Adipocyte (in vitro differentiated cells): ENCODE measurements around the gene USP16.
A peak's percentile ranks its signal among the peaks of the same experiment; 100 is the strongest.
"Not testable (repeated sequence)": the region's sequence is repeated elsewhere in the genome, so short reads cannot be mapped to it uniquely, and the experiment has no call there.

ENCODE experiments used
- DNase-seq: peaks from one replicate; pipeline ENCODE4 v3.0.0-alpha.2; 2015; ENCODE audit warnings: low read depth
- H3K27me3 ChIP-seq: replicated peaks from 2 replicates; pipeline ENCODE4 v1.7.0; 2013; ENCODE audit warnings: mild to moderate bottlenecking, low read length, moderate library complexity; ENCODE audit not compliant: control insufficient read depth, insufficient read depth
- H3K36me3 ChIP-seq: 2 replicates; pipeline ENCODE4 v1.7.0; 2013; ENCODE audit warnings: low read length, mild to moderate bottlenecking, moderate library complexity; ENCODE audit not compliant: control insufficient read depth, insufficient read depth, severe bottlenecking
- H3K4me1 ChIP-seq: 2 replicates; pipeline ENCODE4 v1.7.0; 2013; ENCODE audit warnings: mild to moderate bottlenecking, low read length, moderate library complexity; ENCODE audit not compliant: control insufficient read depth, insufficient read depth
- H3K4me3 ChIP-seq: 2 replicates; pipeline ENCODE4 v1.7.0; 2013; ENCODE audit warnings: mild to moderate bottlenecking, low read length, moderate library complexity
- H3K9ac ChIP-seq: 2 replicates; pipeline ENCODE4 v1.7.0; 2013; ENCODE audit warnings: mild to moderate bottlenecking, low read length, moderate library complexity
- H3K9me3 ChIP-seq: 2 replicates; pipeline ENCODE4 v1.7.0; 2013; ENCODE audit warnings: mild to moderate bottlenecking, low read length, moderate library complexity; ENCODE audit not compliant: control insufficient read depth

Gene USP16

GRCh38 chr21:29024474-29025327, at the start of gene USP16:
TSS of gene USP16 (plus strand) at chr21:29024668. CDS start at chr21:29027914, 3,246 bp downstream.
- H3K27me3 ChIP-seq = no peaks in the 10 kb centered on the region
- DNase-seq = peak; percentile 98
- H3K36me3 ChIP-seq = no peaks in the 10 kb centered on the region
- H3K4me1 ChIP-seq = peaks cover 18% of the 10 kb centered on the region
- H3K9ac ChIP-seq = peak within 1 kb of the TSS; percentile 95
- no peaks in the 10 kb centered on the region for H3K9me3 ChIP-seq
- peak within 1 kb of the TSS; percentile 90 for H3K4me3 ChIP-seq

- H3K9ac ChIP-seq = no peak overlapping the region
- H3K9me3 ChIP-seq = no peaks in the 10 kb centered on the region
- H3K36me3 ChIP-seq = peaks cover 57% of the 10 kb centered on the region
- H3K27me3 ChIP-seq = no peaks in the 10 kb centered on the region
- DNase-seq = peak; percentile 57
- peaks cover 13% of the 10 kb centered on the region for H3K4me1 ChIP-seq
- H3K4me3 ChIP-seq = no peak overlapping the region
Observed at GRCh38 chr21:28975397-28975796, 49.1 kb upstream of the USP16 start.

- DNase-seq = no peak
- Histone ChIP-seq H3K4me3 (no peak overlapping the region), H3K9me3 (no peaks in the 10 kb centered on the region), H3K9ac (no peak overlapping the region), H3K36me3 (peaks cover 79% of the 10 kb centered on the region), H3K27me3 (no peaks in the 10 kb centered on the region), H3K4me1 (peaks cover 13% of the 10 kb centered on the region)
Observed at GRCh38 chr21:28979092-28979491, 45.4 kb upstream of the USP16 start.

GRCh38 chr21:28982637-28983036, 41.8 kb upstream of the USP16 start:
- Histone ChIP-seq H3K4me3 (no peak overlapping the region), H3K4me1 (peaks cover 8% of the 10 kb centered on the region), H3K9ac (no peak overlapping the region), H3K27me3 (no peaks in the 10 kb centered on the region), H3K36me3 (peaks cover 76% of the 10 kb centered on the region), H3K9me3 (no peaks in the 10 kb centered on the region)
- no peak for DNase-seq

GRCh38 chr21:28986677-28987076, 37.8 kb upstream of the USP16 start:
- DNase-seq = no peak
- H3K36me3 ChIP-seq = peaks cover 39% of the 10 kb centered on the region
- H3K9ac ChIP-seq = no peak overlapping the region
- H3K9me3 ChIP-seq = no peaks in the 10 kb centered on the region
- H3K4me1 ChIP-seq = peaks cover 21% of the 10 kb centered on the region
- H3K27me3 ChIP-seq = no peaks in the 10 kb centered on the region
- H3K4me3 ChIP-seq = no peak overlapping the region

- H3K36me3 ChIP-seq = peaks cover 25% of the 10 kb centered on the region
- DNase-seq, H3K4me3 ChIP-seq, H3K9me3 ChIP-seq, H3K27me3 ChIP-seq, H3K9ac ChIP-seq: not testable (repeated sequence)
- H3K4me1 ChIP-seq = peaks cover 27% of the 10 kb centered on the region
Observed at GRCh38 chr21:28988146-28988545, 36.3 kb upstream of the USP16 start.

- DNase-seq = peak; percentile 36
- H3K9me3 ChIP-seq = no peaks in the 10 kb centered on the region
Observed at GRCh38 chr21:28991861-28992525, 32.5 kb upstream of the USP16 start.

GRCh38 chr21:28992526-28993292, 31.8 kb upstream of the USP16 start, which contains the start of gene LTN1:
TSS of gene LTN1 (minus strand) at chr21:28992877. CDS start at chr21:28992805, 72 bp downstream.
- Histone ChIP-seq H3K4me3 (peak within 1 kb of the TSS; percentile 100), H3K9ac (peak within 1 kb of the TSS; percentile 91), H3K27me3 (no peaks in the 10 kb centered on the region), H3K36me3 (no peaks in the 10 kb centered on the region), H3K9me3 (no peaks in the 10 kb centered on the region), H3K4me1 (peaks cover 22% of the 10 kb centered on the region)
- peak; percentile 100 for DNase-seq

More at GRCh38 chr21:28991861-28992525, 32.5 kb upstream of the USP16 start:
- peak overlapping the region; percentile 100 for H3K4me3 ChIP-seq
- no peaks in the 10 kb centered on the region for H3K27me3 ChIP-seq
- peak overlapping the region; percentile 91 for H3K9ac ChIP-seq
- H3K36me3 ChIP-seq = no peaks in the 10 kb centered on the region
- peaks cover 22% of the 10 kb centered on the region for H3K4me1 ChIP-seq

- no peaks in the 10 kb centered on the region for H3K36me3 ChIP-seq
- peak overlapping the region; percentile 86 for H3K9ac ChIP-seq
- peaks cover 22% of the 10 kb centered on the region for H3K4me1 ChIP-seq
- no peak for DNase-seq
- H3K4me3 ChIP-seq = peak overlapping the region; percentile 100
- H3K9me3 ChIP-seq = no peaks in the 10 kb centered on the region
- no peaks in the 10 kb centered on the region for H3K27me3 ChIP-seq
Observed at GRCh38 chr21:28993293-28993629, 31.2 kb upstream of the USP16 start.

GRCh38 chr21:29002442-29003144, 21.9 kb upstream of the USP16 start:
- DNase-seq = peak; percentile 97
- Histone ChIP-seq H3K27me3 (no peaks in the 10 kb centered on the region), H3K36me3 (peaks cover 17% of the 10 kb centered on the region), H3K9ac (peak overlapping the region; percentile 96), H3K4me1 (peaks cover 4% of the 10 kb centered on the region), H3K9me3 (no peaks in the 10 kb centered on the region), H3K4me3 (peak overlapping the region; percentile 94)
